GM18867 (cell line): Measurements from ENCODE around the gene IGFL4.
"Not testable (repeated sequence)": the region's sequence is repeated elsewhere in the genome, so short reads cannot be mapped to it uniquely, and the experiment has no call there.

Experiments used
- ATAC-seq: cut with Tn5 transposase; IDR thresholded peaks from one replicate; pipeline ENCODE4 v1.9.1; 2021; ENCODE audit warnings: mild to moderate bottlenecking, moderate library complexity; ENCODE audit not compliant: unreplicated experiment

Gene IGFL4

DNA sequence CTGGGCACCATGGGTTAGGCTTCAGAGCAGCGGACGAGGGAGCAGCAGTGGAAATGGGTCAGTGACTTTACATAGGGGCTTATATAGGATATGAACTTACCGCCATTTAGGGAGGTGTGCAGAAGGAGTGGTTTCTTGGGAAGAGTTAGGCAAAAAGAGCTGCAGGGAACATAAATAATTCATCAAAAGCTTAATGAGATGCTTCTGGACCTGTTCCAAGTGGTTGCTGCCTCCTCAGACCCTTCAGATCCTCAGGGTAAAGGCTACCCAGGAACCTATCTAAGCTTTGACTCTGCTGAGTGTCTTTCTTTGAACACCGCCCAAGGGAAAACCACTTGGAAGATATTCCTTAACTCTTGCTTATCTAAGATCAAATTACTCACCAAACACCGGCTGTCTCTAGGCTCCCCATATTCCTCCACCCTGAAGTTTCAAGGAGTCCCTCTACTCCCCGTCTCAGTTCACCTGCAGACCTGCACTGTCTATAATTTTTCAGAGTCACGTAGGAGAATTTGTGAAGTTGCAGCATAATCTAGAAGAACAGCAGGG, at the start of gene IGFL4:
IGFL4 (minus strand) TSS at position 51 of the 549 bp plus-strand sequence; CDS start at position 11, 40 bp downstream.
- ATAC-seq = no peak

GRCh38 chr19:46090444-46090843, 49.6 kb upstream of the IGFL4 start:
- ATAC-seq = no peak

- ATAC-seq = no peak
Measured at GRCh38 chr19:46089432-46089831, 48.6 kb upstream of the IGFL4 start.

GRCh38 chr19:46088101-46088500, 47.3 kb upstream of the IGFL4 start:
- no peak for ATAC-seq

- no peak for ATAC-seq
Measured at GRCh38 chr19:46085888-46086287, 45.1 kb upstream of the IGFL4 start.

- no peak for ATAC-seq
Measured at GRCh38 chr19:46082728-46083050, 41.9 kb upstream of the IGFL4 start.

DNA sequence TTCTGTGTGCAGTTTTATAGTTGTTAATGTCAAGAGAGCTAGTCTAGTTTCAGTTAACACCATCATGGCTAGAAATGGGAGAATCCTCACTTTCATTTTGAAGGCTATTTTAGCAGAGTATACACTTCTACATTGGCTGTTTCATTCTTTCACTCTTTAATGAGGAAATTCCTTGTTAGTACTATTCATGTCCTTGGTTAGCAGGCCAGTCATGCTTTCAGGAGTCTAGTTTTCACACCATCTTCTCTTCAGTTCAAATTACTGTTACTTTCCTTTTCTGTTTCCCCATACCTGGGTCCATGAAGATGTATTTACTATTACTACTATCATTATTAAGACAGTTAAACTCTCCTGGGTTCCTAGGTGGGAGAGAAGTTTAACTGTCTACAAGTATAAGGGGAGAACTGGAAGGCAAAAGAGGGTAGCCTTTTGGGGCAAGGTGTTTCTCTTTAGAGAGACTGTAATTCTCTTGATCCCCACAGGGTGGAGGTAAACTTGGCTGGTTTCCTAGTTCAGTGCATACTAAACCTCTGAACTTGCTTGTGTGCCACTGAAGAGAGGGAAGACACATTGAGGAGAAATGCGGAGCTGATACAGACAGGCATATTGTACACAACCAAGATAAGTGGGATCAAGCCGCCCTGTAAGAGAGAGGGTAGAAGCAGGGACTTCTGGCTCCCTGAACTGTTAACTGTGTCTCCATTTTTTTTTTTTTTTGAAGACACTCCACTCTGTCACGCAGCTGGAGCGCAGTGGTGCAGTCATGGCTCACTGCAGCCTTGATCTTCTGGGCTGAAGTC, 41.3 kb upstream of the IGFL4 start:
- no peak for ATAC-seq

DNA sequence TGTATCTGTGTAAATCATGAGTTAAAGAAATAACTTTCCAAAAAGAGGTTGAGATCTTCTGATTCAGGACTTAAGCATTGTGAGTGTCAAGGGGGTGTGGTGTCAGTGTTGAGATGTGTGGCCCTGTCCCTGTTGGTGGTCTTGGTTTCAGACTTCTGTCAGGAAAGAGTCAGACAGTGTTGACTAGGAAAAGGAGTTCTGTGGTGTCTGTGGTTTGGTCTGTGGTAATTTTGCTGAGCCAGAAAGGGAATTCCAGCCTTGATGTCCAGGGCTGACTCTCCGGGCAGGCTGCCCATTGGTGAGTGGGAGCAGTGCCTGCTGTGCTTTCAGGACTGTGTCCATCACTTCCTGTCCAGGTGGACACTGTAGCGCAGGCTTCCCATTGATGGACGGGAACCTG, 39.8 kb upstream of the IGFL4 start:
- no peak for ATAC-seq

GRCh38 chr19:46079576-46079975, 38.8 kb upstream of the IGFL4 start:
- ATAC-seq = no peak

DNA sequence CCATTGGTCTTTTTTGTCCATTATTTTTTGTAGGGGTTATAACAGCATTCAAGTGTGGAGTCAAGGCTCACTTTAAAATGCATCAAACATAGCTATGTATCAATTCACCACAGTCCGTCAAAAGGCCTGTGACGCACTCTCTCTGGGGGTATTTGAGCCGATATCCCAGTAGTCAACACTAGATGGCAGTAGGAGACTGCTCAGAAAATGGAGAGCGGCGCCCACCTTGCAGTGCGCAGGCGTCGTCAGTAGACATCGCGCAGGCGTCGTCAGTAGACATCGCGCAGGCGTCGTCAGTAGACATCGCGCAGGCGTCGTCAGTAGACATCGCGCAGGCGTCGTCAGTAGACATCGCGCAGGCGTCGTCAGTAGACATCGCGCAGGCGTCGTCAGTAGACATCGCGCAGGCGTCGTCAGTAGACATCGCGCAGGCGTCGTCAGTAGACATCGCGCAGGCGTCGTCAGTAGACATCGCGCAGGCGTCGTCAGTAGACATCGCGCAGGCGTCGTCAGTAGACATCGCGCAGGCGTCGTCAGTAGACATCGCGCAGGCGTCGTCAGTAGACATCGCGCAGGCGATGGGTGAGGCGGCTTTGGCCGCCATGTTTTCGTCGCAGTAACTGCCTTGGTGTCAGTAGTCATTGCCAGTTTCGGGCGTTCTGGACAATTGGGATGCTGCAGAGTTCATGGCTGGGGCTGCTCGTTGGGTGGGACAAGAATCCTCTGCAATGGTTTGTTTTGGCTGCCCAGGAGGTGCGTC, 38.0 kb upstream of the IGFL4 start:
- not testable (repeated sequence) for ATAC-seq

- ATAC-seq = no peak
Measured at GRCh38 chr19:46077815-46078167, 37.0 kb upstream of the IGFL4 start.

- ATAC-seq = no peak
Measured at GRCh38 chr19:46076951-46077814, 36.4 kb upstream of the IGFL4 start.

DNA sequence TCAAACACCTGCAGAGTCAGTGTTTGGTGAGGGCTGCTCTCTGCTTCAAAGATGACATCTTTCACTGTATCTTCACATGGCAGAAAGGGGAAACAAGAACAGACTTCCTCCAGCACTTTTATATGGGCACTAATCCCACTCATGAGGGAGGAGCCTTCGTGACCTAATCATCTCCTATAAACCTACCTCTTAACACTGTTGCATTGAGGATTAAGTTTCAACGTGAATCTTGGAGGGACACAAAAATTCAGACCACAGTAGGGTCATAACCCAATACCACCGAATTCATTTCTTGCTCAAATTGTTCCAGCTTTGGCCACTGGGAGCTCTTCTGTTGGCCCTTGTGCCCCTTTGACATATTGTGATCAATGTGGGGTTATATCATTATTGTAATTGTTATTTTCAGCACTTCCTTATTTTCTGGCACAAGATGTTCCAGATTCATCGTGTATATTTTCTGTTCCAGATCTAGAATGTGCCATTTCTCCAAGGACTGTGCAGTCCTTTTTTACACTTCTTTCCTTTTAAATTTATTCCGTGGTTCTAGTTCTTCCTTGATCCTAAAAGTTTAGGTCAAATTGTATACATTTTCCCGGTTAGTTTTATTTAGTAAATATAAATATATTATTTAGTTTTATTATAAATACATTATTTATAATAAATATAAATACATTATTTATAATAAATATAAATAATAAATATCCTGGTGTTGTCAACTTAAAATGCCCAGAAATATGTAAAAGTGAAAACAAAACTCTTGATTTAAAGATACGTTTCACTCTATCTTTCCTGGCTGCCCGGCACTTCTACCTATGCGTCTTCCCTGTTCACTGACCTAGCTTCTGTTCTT, 35.5 kb upstream of the IGFL4 start:
- ATAC-seq = no peak

DNA sequence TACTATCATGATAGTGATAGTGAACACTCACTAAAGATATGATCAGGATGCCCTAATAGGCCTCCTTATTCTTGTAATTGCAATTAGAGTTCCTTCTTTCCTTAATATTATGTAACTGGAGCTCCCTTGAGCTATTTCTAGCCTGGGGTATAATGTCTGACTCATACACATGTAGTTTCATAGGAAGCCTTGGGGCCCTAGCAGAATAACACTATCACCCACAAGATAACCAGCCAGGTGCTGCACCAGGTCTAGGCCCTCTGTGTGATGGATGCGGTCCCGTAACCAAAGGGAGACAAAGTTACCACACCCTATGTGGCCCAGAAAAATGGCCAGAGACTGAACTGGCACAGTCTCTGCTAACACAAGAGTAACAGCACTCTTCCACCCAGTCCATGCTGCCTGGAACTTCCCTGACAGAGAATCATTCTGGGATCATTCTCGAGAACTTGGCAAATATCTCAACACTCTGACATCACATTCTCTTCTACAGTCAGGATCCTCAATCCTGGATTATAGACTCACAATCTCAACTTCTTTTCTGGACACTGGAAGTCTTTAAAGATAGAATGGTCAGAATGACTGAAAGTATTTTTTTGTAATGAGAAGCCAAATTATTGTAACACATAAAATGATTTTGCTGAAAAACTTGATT, 32.6 kb upstream of the IGFL4 start:
- ATAC-seq = no peak

- no peak for ATAC-seq
Measured at GRCh38 chr19:46069806-46070341, 29.1 kb upstream of the IGFL4 start.

- no peak for ATAC-seq
Measured at GRCh38 chr19:46068345-46069258, 27.8 kb upstream of the IGFL4 start.

DNA sequence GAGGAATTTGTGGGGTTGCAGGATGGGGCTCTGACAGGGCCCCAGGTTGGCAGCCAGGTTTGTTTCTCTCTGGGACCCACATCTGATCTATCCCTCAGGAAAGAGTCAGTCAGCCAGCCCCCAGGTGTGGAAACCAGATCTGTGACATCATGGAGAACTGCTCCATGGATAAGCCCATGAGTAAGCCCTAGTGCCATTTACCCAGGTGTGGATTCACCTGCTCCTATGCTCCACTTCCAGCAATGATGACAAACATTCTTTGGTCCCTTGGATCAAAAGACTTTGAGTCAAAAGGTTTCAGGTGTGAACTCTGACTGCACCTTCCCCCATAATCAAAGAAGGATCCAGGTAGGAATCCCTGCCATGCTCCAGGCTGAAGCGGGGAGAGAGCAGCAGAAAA, 26.9 kb upstream of the IGFL4 start:
- ATAC-seq = no peak

DNA sequence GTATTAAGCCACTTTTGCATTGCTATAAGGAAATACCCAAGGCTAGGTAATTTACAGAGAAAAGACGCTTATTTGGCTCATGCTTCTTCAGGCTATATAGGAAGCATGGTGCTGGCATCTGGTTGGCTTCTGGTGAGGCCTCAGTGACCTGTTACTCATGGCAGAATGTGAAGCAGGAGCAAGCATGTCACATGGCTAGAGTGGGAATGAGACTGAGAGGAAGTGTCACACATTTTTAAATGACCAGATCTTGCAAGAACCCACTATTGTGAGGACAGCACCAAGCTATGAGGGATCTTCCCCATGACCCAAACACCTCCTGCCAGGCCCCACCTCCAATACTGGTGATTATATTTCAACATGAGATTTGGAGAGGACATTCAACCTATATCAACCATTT, 25.7 kb upstream of the IGFL4 start:
- ATAC-seq = no peak
